ENCODE data around the gene CFAP99. TPM values are rescaled to one million over a fixed set of nuclear protein-coding genes. Genes with fewer than 3 reads are reported as not detected.

The CFAP99 gene
- total and polyA plus RNA-seq, 9 of the 15 experiments (the other 6 are each of a cell fraction or from before 2014, with no cell fraction given) = 0.07 to 0.18 (median 0.09) TPM; not detected in 6

DNA sequence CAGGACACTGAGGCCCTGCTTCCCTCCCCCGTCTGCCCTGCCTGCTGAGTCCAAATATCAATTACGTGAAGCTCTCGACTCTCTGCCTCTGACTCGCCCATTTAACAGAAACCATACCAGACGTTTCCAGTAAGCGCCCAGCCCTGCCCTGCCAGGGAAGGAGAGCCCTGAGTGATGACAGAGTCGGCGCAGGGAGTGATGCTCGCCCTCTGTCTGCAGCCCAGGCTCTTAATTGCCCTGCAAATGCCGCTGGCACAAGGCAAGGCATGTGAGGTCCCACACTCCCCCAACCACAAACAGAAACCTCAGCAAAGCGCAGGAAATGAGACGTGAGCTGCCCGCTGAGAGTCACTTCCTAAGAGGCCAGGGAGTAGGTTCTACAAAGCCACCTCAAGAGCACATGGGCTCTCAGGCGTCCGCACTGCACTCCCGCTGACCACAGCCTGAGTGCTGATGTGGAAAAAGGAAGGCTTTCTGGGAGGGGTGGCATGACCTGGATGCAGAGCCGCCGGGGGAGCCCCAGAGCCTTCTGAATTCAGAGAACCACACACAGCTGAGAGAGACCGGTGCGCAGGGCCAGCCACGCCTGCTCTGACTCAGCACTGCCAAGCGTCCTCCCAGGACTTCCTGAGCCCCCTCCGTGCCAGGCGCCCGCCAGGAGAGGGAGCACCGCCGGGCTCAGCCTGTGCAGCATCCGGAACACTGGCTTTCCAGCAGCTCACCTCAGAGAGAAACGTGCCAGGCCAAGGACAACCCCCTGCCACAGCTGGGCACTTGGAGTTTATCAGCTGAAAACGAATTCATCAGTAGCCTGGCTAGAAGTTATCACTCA lies 5.7 kb upstream of the CFAP99 start (continued):
- TF ChIP-seq, protein P1, sequence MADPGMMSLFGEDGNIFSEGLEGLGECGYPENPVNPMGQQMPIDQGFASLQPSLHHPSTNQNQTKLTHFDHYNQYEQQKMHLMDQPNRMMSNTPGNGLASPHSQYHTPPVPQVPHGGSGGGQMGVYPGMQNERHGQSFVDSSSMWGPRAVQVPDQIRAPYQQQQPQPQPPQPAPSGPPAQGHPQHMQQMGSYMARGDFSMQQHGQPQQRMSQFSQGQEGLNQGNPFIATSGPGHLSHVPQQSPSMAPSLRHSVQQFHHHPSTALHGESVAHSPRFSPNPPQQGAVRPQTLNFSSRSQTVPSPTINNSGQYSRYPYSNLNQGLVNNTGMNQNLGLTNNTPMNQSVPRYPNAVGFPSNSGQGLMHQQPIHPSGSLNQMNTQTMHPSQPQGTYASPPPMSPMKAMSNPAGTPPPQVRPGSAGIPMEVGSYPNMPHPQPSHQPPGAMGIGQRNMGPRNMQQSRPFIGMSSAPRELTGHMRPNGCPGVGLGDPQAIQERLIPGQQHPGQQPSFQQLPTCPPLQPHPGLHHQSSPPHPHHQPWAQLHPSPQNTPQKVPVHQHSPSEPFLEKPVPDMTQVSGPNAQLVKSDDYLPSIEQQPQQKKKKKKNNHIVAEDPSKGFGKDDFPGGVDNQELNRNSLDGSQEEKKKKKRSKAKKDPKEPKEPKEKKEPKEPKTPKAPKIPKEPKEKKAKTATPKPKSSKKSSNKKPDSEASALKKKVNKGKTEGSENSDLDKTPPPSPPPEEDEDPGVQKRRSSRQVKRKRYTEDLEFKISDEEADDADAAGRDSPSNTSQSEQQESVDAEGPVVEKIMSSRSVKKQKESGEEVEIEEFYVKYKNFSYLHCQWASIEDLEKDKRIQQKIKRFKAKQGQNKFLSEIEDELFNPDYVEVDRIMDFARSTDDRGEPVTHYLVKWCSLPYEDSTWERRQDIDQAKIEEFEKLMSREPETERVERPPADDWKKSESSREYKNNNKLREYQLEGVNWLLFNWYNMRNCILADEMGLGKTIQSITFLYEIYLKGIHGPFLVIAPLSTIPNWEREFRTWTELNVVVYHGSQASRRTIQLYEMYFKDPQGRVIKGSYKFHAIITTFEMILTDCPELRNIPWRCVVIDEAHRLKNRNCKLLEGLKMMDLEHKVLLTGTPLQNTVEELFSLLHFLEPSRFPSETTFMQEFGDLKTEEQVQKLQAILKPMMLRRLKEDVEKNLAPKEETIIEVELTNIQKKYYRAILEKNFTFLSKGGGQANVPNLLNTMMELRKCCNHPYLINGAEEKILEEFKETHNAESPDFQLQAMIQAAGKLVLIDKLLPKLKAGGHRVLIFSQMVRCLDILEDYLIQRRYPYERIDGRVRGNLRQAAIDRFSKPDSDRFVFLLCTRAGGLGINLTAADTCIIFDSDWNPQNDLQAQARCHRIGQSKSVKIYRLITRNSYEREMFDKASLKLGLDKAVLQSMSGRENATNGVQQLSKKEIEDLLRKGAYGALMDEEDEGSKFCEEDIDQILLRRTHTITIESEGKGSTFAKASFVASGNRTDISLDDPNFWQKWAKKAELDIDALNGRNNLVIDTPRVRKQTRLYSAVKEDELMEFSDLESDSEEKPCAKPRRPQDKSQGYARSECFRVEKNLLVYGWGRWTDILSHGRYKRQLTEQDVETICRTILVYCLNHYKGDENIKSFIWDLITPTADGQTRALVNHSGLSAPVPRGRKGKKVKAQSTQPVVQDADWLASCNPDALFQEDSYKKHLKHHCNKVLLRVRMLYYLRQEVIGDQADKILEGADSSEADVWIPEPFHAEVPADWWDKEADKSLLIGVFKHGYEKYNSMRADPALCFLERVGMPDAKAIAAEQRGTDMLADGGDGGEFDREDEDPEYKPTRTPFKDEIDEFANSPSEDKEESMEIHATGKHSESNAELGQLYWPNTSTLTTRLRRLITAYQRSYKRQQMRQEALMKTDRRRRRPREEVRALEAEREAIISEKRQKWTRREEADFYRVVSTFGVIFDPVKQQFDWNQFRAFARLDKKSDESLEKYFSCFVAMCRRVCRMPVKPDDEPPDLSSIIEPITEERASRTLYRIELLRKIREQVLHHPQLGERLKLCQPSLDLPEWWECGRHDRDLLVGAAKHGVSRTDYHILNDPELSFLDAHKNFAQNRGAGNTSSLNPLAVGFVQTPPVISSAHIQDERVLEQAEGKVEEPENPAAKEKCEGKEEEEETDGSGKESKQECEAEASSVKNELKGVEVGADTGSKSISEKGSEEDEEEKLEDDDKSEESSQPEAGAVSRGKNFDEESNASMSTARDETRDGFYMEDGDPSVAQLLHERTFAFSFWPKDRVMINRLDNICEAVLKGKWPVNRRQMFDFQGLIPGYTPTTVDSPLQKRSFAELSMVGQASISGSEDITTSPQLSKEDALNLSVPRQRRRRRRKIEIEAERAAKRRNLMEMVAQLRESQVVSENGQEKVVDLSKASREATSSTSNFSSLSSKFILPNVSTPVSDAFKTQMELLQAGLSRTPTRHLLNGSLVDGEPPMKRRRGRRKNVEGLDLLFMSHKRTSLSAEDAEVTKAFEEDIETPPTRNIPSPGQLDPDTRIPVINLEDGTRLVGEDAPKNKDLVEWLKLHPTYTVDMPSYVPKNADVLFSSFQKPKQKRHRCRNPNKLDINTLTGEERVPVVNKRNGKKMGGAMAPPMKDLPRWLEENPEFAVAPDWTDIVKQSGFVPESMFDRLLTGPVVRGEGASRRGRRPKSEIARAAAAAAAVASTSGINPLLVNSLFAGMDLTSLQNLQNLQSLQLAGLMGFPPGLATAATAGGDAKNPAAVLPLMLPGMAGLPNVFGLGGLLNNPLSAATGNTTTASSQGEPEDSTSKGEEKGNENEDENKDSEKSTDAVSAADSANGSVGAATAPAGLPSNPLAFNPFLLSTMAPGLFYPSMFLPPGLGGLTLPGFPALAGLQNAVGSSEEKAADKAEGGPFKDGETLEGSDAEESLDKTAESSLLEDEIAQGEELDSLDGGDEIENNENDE (IDR thresholded peaks at IDR 0.05; ENCODE audit: low read depth, low read length) = no peak
- TF ChIP-seq RBM14 (IDR thresholded peaks at IDR 0.05; ENCODE audit: borderline replicate concordance, insufficient read depth, low read depth, low read length) (no peak), SIN3B (IDR thresholded peaks at IDR 0.05; ENCODE audit: low read depth) (no peak), FOXA1 (IDR thresholded peaks at IDR 0.05; ENCODE audit: borderline replicate concordance) (no peak), CREM (IDR thresholded peaks at IDR 0.05; ENCODE audit: low read depth) (peak; percentile 85), ADNP (tag; IDR thresholded peaks at IDR 0.05) (no peak), MYC (IDR thresholded peaks at IDR 0.05; ENCODE audit: low read depth, low read length) (peak; percentile 91), MYC (CRISPR knock-in tag; IDR thresholded peaks at IDR 0.05; ENCODE audit: borderline replicate concordance, low read depth) (no peak)
- TF ChIP-seq, protein P2, sequence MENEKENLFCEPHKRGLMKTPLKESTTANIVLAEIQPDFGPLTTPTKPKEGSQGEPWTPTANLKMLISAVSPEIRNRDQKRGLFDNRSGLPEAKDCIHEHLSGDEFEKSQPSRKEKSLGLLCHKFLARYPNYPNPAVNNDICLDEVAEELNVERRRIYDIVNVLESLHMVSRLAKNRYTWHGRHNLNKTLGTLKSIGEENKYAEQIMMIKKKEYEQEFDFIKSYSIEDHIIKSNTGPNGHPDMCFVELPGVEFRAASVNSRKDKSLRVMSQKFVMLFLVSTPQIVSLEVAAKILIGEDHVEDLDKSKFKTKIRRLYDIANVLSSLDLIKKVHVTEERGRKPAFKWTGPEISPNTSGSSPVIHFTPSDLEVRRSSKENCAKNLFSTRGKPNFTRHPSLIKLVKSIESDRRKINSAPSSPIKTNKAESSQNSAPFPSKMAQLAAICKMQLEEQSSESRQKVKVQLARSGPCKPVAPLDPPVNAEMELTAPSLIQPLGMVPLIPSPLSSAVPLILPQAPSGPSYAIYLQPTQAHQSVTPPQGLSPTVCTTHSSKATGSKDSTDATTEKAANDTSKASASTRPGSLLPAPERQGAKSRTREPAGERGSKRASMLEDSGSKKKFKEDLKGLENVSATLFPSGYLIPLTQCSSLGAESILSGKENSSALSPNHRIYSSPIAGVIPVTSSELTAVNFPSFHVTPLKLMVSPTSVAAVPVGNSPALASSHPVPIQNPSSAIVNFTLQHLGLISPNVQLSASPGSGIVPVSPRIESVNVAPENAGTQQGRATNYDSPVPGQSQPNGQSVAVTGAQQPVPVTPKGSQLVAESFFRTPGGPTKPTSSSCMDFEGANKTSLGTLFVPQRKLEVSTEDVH (IDR thresholded peaks at IDR 0.05; ENCODE audit: low read depth, partially characterized antibody) = no peak
- TF ChIP-seq, protein P3, sequence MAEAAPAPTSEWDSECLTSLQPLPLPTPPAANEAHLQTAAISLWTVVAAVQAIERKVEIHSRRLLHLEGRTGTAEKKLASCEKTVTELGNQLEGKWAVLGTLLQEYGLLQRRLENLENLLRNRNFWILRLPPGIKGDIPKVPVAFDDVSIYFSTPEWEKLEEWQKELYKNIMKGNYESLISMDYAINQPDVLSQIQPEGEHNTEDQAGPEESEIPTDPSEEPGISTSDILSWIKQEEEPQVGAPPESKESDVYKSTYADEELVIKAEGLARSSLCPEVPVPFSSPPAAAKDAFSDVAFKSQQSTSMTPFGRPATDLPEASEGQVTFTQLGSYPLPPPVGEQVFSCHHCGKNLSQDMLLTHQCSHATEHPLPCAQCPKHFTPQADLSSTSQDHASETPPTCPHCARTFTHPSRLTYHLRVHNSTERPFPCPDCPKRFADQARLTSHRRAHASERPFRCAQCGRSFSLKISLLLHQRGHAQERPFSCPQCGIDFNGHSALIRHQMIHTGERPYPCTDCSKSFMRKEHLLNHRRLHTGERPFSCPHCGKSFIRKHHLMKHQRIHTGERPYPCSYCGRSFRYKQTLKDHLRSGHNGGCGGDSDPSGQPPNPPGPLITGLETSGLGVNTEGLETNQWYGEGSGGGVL (CRISPR knock-in tag; IDR thresholded peaks at IDR 0.05) = no peak

Measured in K562 (cell line).